WTC11 (cell line): ENCODE measurements around the gene TCF15. TPM values are rescaled to one million over a fixed set of nuclear protein-coding genes. Genes with fewer than 3 reads are reported as not detected.

Experiments used
- ATAC-seq: fragments of 200-7000 bp; cut with Tn5 transposase; 2 replicates; pipeline ENCODE4 v1.10.0; 2021; ENCODE audit warnings: mild to moderate bottlenecking, moderate library complexity
- CTCF ChIA-PET: fragments of 300-600 bp; sonication (Branson Sonifier 250); formaldehyde crosslinking; loops from one replicate; lab custom pipeline; 2021; ENCODE audit warnings: antibody characterized with exemption; lab: Charles Lee
- POLR2A ChIA-PET: fragments of 350-600 bp; sonication (Branson Sonifier 250); formaldehyde crosslinking; loops from one replicate; lab custom pipeline; 2021; ENCODE audit warnings: antibody characterized with exemption; lab: Charles Lee
- DNase-seq: peaks from one replicate; pipeline ENCODE4 v3.0.0; 2021; ENCODE audit warnings: low spot score
- H3K27ac Mint-ChIP-seq: 2 replicates; pipeline ENCODE4 v1.8.0; 2021; ENCODE audit warnings: mixed read lengths
- H3K27me3 Mint-ChIP-seq: 2 replicates; pipeline ENCODE4 v1.8.0; 2021; ENCODE audit warnings: low read depth, mild to moderate bottlenecking, moderate library complexity, mixed read lengths
- H3K36me3 Mint-ChIP-seq: 2 replicates; pipeline ENCODE4 v1.8.0; 2021; ENCODE audit warnings: mixed read lengths
- H3K4me1 Mint-ChIP-seq: 2 replicates; pipeline ENCODE4 v1.8.0; 2022; ENCODE audit warnings: mixed read lengths
- H3K4me3 Mint-ChIP-seq: 2 replicates; pipeline ENCODE4 v1.8.0; 2021; ENCODE audit warnings: mild to moderate bottlenecking, moderate library complexity, mixed read lengths
- H3K9me3 Mint-ChIP-seq: 2 replicates; pipeline ENCODE4 v1.8.0; 2021; ENCODE audit warnings: mixed read lengths
- CREB1 ChIP-seq: sonication (generic); formaldehyde crosslinking; IDR thresholded peaks from 2 replicates; pipeline ENCODE4 v1.8.0; 2023; ENCODE audit warnings: mild to moderate bottlenecking, missing genetic modification reagents
- EMX1 ChIP-seq: fragments of 250-450 bp; sonication (Bioruptor Pico); IDR thresholded peaks from 2 replicates; pipeline ENCODE4 v1.8.0; 2021; ENCODE audit warnings: mild to moderate bottlenecking
- NR1H2 ChIP-seq: sonication (generic); formaldehyde crosslinking; IDR thresholded peaks from 2 replicates; pipeline ENCODE4 v1.9.0; 2021; ENCODE audit warnings: mild to moderate bottlenecking, moderate library complexity, missing genetic modification reagents
- NR3C1 ChIP-seq: sonication (generic); formaldehyde crosslinking; conservative IDR thresholded peaks from 2 replicates; pipeline ENCODE4 v1.8.1; 2023; ENCODE audit warnings: low read depth, mild to moderate bottlenecking, missing genetic modification reagents
- SMAD3 ChIP-seq: sonication (generic); formaldehyde crosslinking; IDR thresholded peaks from 2 replicates; pipeline ENCODE4 v1.8.0; 2022; ENCODE audit warnings: missing genetic modification reagents, mild to moderate bottlenecking, borderline replicate concordance
- SP1 ChIP-seq: sonication (generic); formaldehyde crosslinking; conservative IDR thresholded peaks from 2 replicates; pipeline ENCODE4 v1.8.1; 2022; ENCODE audit warnings: missing genetic modification reagents
- TEAD1 ChIP-seq: sonication (generic); formaldehyde crosslinking; IDR thresholded peaks from 2 replicates; pipeline ENCODE4 v1.8.0; 2022; ENCODE audit warnings: mild to moderate bottlenecking, missing genetic modification reagents
- ZBTB21 ChIP-seq: sonication (generic); formaldehyde crosslinking; IDR thresholded peaks from 2 replicates; pipeline ENCODE4 v1.8.1; 2023; ENCODE audit warnings: mild to moderate bottlenecking, missing genetic modification reagents, borderline replicate concordance
- total RNA-seq: library from RNA; stranded (reverse); gene quantifications from 3 replicates; pipeline ENCODE4 v1.2.3, GENCODE V29; 2021
- TF ChIP-seq, protein P1 (sequence below): sonication (generic); formaldehyde crosslinking; IDR thresholded peaks from 2 replicates; pipeline ENCODE4 v1.8.0; 2023; ENCODE audit warnings: mild to moderate bottlenecking, missing genetic modification reagents
- TF ChIP-seq, protein P2 (sequence below): fragments of 250-450 bp; sonication (Bioruptor Pico); conservative IDR thresholded peaks from 2 replicates; pipeline ENCODE4 v1.9.0; 2021; ENCODE audit warnings: mild to moderate bottlenecking
- TF ChIP-seq, protein P3 (sequence below): sonication (generic); formaldehyde crosslinking; IDR thresholded peaks from 2 replicates; pipeline ENCODE4 v1.8.1; 2023; ENCODE audit warnings: mild to moderate bottlenecking, missing genetic modification reagents
- TF ChIP-seq, protein P4 (sequence below): sonication (generic); formaldehyde crosslinking; IDR thresholded peaks from 2 replicates; pipeline ENCODE4 v1.8.0; 2022; ENCODE audit warnings: mild to moderate bottlenecking, missing genetic modification reagents
- TF ChIP-seq, protein P5 (sequence below): sonication (generic); formaldehyde crosslinking; IDR thresholded peaks from 2 replicates; pipeline ENCODE4 v1.8.0; 2022; ENCODE audit warnings: missing genetic modification reagents
- TF ChIP-seq, protein P6 (sequence below): sonication (generic); formaldehyde crosslinking; IDR thresholded peaks from 2 replicates; pipeline ENCODE4 v1.8.0; 2022; ENCODE audit warnings: mild to moderate bottlenecking, missing genetic modification reagents
- TF ChIP-seq, protein P7 (sequence below): sonication (generic); formaldehyde crosslinking; conservative IDR thresholded peaks from 2 replicates; pipeline ENCODE4 v1.8.1; 2022; ENCODE audit warnings: mild to moderate bottlenecking, missing genetic modification reagents
- TF ChIP-seq, protein P8 (sequence below): fragments of 250-450 bp; sonication (Bioruptor Pico); IDR thresholded peaks from 2 replicates; pipeline ENCODE4 v1.9.0; 2021; ENCODE audit warnings: moderate library complexity, mild to moderate bottlenecking, inconsistent platforms, borderline replicate concordance

TCF15 gene
- total RNA-seq, 1 experiment from 2014 or later: 3.8 TPM

DNA sequence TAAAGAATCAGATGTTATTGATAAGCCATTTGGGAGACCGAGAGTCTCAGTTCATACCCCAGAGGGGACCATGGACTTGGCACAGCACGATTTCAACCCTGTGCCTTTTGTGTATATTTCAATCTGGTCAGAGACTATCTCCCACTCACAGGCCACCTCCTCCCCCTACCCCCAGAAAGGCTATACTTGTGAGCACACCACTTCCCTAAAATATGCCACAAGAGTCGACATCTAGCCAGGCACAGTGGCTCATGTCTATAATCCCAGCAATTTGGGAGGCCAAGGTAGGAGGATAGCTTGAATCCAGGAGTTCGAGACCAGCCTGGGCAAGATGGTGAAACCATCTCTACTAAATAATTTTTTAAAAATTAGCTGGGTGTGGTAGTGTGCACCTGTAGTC, 13.6 kb upstream of the TCF15 start (continued):
- TF ChIP-seq, protein P1, sequence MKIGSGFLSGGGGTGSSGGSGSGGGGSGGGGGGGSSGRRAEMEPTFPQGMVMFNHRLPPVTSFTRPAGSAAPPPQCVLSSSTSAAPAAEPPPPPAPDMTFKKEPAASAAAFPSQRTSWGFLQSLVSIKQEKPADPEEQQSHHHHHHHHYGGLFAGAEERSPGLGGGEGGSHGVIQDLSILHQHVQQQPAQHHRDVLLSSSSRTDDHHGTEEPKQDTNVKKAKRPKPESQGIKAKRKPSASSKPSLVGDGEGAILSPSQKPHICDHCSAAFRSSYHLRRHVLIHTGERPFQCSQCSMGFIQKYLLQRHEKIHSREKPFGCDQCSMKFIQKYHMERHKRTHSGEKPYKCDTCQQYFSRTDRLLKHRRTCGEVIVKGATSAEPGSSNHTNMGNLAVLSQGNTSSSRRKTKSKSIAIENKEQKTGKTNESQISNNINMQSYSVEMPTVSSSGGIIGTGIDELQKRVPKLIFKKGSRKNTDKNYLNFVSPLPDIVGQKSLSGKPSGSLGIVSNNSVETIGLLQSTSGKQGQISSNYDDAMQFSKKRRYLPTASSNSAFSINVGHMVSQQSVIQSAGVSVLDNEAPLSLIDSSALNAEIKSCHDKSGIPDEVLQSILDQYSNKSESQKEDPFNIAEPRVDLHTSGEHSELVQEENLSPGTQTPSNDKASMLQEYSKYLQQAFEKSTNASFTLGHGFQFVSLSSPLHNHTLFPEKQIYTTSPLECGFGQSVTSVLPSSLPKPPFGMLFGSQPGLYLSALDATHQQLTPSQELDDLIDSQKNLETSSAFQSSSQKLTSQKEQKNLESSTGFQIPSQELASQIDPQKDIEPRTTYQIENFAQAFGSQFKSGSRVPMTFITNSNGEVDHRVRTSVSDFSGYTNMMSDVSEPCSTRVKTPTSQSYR (CRISPR knock-in tag): no peak
- TF ChIP-seq, protein P2, sequence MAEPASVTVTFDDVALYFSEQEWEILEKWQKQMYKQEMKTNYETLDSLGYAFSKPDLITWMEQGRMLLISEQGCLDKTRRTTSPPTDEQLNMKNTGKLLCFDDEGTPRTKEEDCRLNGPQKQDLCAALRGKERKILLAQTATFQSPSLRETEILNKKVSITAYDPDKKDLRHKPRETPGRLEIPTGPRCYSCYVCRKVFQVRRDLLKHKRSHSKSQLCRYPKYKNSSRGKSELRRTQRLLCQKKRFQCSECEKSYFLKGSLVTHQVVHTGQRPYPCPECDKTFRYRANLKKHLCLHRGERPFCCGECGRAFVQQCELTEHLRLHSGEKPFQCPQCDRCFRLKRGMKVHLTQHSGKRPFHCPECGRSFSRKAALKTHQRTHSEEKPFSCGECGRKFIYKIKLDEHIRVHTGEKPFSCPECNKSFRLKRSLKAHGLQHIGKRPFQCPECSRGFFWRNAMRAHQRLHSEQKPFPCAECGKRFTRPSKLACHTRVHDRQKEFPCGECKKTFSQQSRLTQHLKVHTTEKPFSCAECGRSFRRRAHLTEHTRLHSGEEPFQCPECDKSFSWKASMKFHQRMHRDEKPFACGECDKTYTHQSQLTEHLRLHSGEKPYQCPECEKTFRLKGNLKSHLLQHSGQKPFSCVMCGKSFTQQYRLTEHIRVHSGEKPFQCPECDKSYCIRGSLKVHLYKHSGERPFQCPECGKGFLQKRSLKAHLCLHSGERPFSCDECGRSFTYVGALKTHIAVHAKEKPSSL: no peak
- TF ChIP-seq EMX1: no peak

DNA sequence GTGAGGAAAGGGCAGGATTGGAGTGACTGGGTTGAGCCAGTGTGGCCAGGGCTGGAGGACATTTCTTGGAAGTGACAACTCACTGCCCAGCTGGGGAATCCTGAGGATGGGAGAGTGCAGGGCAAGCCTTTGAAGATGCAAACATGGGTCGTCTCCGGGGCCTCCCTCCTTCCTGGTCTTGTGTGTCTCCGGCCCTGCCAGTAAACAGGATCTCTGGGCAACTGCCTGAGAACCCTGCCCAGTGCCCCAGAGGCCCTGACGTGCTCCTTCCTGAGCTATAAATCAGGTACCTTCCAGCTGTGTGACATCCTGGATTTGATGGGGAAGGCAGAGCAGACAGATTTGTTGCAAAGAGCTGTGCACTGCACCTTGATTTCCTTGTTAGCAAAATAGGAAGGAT, 12.9 kb upstream of the TCF15 start:
- TF ChIP-seq ZBTB21 (CRISPR knock-in tag) (no peak), CREB1 (no peak), SP1 (CRISPR knock-in tag) (no peak), NR3C1 (no peak), NR1H2 (CRISPR knock-in tag) (no peak), TEAD1 (CRISPR knock-in tag) (no peak), SMAD3 (CRISPR knock-in tag) (no peak)
- TF ChIP-seq, protein P3, sequence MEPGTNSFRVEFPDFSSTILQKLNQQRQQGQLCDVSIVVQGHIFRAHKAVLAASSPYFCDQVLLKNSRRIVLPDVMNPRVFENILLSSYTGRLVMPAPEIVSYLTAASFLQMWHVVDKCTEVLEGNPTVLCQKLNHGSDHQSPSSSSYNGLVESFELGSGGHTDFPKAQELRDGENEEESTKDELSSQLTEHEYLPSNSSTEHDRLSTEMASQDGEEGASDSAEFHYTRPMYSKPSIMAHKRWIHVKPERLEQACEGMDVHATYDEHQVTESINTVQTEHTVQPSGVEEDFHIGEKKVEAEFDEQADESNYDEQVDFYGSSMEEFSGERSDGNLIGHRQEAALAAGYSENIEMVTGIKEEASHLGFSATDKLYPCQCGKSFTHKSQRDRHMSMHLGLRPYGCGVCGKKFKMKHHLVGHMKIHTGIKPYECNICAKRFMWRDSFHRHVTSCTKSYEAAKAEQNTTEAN (CRISPR knock-in tag): no peak
- TF ChIP-seq, protein P4, sequence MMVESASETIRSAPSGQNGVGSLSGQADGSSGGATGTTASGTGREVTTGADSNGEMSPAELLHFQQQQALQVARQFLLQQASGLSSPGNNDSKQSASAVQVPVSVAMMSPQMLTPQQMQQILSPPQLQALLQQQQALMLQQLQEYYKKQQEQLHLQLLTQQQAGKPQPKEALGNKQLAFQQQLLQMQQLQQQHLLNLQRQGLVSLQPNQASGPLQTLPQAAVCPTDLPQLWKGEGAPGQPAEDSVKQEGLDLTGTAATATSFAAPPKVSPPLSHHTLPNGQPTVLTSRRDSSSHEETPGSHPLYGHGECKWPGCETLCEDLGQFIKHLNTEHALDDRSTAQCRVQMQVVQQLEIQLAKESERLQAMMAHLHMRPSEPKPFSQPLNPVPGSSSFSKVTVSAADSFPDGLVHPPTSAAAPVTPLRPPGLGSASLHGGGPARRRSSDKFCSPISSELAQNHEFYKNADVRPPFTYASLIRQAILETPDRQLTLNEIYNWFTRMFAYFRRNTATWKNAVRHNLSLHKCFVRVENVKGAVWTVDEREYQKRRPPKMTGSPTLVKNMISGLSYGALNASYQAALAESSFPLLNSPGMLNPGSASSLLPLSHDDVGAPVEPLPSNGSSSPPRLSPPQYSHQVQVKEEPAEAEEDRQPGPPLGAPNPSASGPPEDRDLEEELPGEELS (CRISPR knock-in tag): no peak
- TF ChIP-seq, protein P5, sequence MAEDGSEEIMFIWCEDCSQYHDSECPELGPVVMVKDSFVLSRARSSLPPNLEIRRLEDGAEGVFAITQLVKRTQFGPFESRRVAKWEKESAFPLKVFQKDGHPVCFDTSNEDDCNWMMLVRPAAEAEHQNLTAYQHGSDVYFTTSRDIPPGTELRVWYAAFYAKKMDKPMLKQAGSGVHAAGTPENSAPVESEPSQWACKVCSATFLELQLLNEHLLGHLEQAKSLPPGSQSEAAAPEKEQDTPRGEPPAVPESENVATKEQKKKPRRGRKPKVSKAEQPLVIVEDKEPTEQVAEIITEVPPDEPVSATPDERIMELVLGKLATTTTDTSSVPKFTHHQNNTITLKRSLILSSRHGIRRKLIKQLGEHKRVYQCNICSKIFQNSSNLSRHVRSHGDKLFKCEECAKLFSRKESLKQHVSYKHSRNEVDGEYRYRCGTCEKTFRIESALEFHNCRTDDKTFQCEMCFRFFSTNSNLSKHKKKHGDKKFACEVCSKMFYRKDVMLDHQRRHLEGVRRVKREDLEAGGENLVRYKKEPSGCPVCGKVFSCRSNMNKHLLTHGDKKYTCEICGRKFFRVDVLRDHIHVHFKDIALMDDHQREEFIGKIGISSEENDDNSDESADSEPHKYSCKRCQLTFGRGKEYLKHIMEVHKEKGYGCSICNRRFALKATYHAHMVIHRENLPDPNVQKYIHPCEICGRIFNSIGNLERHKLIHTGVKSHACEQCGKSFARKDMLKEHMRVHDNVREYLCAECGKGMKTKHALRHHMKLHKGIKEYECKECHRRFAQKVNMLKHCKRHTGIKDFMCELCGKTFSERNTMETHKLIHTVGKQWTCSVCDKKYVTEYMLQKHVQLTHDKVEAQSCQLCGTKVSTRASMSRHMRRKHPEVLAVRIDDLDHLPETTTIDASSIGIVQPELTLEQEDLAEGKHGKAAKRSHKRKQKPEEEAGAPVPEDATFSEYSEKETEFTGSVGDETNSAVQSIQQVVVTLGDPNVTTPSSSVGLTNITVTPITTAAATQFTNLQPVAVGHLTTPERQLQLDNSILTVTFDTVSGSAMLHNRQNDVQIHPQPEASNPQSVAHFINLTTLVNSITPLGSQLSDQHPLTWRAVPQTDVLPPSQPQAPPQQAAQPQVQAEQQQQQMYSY: no peak
- TF ChIP-seq, protein P6, sequence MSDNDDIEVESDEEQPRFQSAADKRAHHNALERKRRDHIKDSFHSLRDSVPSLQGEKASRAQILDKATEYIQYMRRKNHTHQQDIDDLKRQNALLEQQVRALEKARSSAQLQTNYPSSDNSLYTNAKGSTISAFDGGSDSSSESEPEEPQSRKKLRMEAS (CRISPR knock-in tag): no peak
- TF ChIP-seq, protein P2: no peak
- TF ChIP-seq, protein P7, sequence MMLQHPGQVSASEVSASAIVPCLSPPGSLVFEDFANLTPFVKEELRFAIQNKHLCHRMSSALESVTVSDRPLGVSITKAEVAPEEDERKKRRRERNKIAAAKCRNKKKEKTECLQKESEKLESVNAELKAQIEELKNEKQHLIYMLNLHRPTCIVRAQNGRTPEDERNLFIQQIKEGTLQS (CRISPR knock-in tag): no peak
- TF ChIP-seq, protein P8, sequence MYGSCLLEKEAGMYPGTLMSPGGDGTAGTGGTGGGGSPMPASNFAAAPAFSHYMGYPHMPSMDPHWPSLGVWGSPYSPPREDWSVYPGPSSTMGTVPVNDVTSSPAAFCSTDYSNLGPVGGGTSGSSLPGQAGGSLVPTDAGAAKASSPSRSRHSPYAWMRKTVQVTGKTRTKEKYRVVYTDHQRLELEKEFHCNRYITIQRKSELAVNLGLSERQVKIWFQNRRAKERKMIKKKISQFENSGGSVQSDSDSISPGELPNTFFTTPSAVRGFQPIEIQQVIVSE (CRISPR knock-in tag): no peak
- Mint-ChIP-seq H3K27ac (no peak overlapping the region), H3K4me1 (peaks cover 13% of the 10 kb centered on the region), H3K27me3 (no peaks in the 10 kb centered on the region; the same call in 1 of the 2 replicates), H3K4me3 (no peak overlapping the region), H3K9me3 (peaks cover 5% of the 10 kb centered on the region), H3K36me3 (no peaks in the 10 kb centered on the region)
- no peak for DNase-seq
- ChIA-PET POLR2A (no interaction called here), CTCF (interaction anchor here (0.5 to 1.7 kb wide), 2 partner anchors 22 to 207 kb away, joined by 4 to 9 read pairs; no protein-coding TSS in a partner anchor)
- ATAC-seq: peak; percentile 48
